ENCODE data around the gene FABP1.

DNA sequence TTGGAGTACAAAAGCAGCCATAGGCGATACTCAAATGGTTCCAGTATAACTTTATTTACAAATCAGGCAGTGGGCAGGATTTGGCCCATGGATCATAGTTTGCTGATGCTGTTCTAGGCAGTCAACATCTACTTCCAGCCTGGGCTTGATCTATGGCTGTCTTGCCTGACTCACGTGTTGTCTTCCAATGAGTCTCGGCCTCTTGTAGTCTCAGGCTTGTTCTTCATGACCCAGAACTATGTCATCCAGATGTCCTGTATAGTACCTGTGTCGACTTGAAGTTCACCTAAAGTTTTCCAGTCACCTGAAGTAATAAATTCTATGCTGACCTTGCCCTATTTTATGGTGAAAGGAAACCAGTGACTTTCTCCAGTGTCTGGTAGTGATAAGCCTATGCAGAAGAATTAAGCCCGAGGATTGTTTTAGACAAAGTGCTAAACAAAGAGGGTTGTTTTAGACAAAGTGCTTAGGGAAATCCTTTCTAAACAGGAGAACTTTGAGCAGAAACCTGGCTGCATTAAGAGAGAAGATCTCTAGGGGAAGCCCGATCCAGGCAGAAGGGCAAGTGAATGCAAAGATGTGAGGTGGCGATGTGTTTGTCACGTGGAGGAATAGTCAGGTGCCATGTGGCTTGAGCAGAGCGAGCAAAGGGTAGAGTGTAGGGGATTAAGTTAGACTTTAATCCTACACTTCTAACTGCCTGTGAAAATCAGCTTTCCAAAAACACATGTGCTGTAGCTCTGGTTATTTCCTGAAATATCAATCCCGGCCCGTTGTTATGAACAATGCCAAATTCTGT lies 33.8 kb upstream of the FABP1 start:
- TF ChIP-seq POLR2A (IDR thresholded peaks at IDR 0.05) (no peak), POLR2AphosphoS5 (IDR thresholded peaks at IDR 0.05) (no peak)
- TF ChIP-seq, protein P1, sequence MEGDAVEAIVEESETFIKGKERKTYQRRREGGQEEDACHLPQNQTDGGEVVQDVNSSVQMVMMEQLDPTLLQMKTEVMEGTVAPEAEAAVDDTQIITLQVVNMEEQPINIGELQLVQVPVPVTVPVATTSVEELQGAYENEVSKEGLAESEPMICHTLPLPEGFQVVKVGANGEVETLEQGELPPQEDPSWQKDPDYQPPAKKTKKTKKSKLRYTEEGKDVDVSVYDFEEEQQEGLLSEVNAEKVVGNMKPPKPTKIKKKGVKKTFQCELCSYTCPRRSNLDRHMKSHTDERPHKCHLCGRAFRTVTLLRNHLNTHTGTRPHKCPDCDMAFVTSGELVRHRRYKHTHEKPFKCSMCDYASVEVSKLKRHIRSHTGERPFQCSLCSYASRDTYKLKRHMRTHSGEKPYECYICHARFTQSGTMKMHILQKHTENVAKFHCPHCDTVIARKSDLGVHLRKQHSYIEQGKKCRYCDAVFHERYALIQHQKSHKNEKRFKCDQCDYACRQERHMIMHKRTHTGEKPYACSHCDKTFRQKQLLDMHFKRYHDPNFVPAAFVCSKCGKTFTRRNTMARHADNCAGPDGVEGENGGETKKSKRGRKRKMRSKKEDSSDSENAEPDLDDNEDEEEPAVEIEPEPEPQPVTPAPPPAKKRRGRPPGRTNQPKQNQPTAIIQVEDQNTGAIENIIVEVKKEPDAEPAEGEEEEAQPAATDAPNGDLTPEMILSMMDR (IDR thresholded peaks at IDR 0.05) = no peak

Data from upper lobe of left lung (tissue), 4 donors.